HepG2 (cell line): Measurements from ENCODE around the gene TSPAN17.

Experiments used
- NAIF1 ChIP-seq: sonication (generic); formaldehyde crosslinking; IDR thresholded peaks from 2 replicates; pipeline ENCODE4 v1.5.0; 2020; ENCODE audit warnings: mild to moderate bottlenecking, missing genetic modification reagents, borderline replicate concordance
- NR2C2 ChIP-seq: sonication (generic); formaldehyde crosslinking; IDR thresholded peaks from 2 replicates; pipeline ENCODE4 v1.4.0; 2020; ENCODE audit warnings: missing genetic modification reagents, mild to moderate bottlenecking, moderate library complexity, borderline replicate concordance
- NR2F6 ChIP-seq, 2 experiments: IDR thresholded peaks; 2 replicates each; pipeline ENCODE4 v1.6.1; 2016; ENCODE audit warnings: antibody characterized with exemption in 1 of 2, mild to moderate bottlenecking in 1 of 2
- SALL2 ChIP-seq: sonication (generic); formaldehyde crosslinking; IDR thresholded peaks from 2 replicates; pipeline ENCODE4 v1.8.1; 2023; ENCODE audit warnings: mild to moderate bottlenecking, missing genetic modification reagents, inconsistent platforms
- SNRNP70 ChIP-seq: fragments of 200-400 bp; formaldehyde crosslinking; IDR thresholded peaks from 2 replicates; pipeline ENCODE4 v1.6.1; 2017; ENCODE audit warnings: mild to moderate bottlenecking, low read depth, low read length, moderate library complexity
- TAF1 ChIP-seq: sonication (generic); formaldehyde crosslinking; IDR thresholded peaks from 2 replicates; pipeline ENCODE4 v1.4.0; 2020; ENCODE audit warnings: missing genetic modification reagents
- ZNF513 ChIP-seq: sonication (generic); formaldehyde crosslinking; conservative IDR thresholded peaks from 2 replicates; pipeline ENCODE4 v1.5.0; 2020; ENCODE audit warnings: missing genetic modification reagents
- TF ChIP-seq, protein P1 (sequence below): sonication (generic); formaldehyde crosslinking; IDR thresholded peaks from 2 replicates; pipeline ENCODE4 v1.5.0; 2020; ENCODE audit warnings: mild to moderate bottlenecking, missing genetic modification reagents, moderate library complexity

GRCh38 chr5:176694146-176694545 lies 46.9 kb downstream of the TSPAN17 start:
- TF ChIP-seq NR2C2 (CRISPR knock-in tag) (no peak), NAIF1 (no peak), TAF1 (CRISPR knock-in tag) (no peak), NR2F6 (IDR thresholded peaks at IDR 0.05) (no peak), NR2F6 (CRISPR knock-in tag; IDR thresholded peaks at IDR 0.05) (no peak), SALL2 (CRISPR knock-in tag) (no peak), ZNF513 (CRISPR knock-in tag) (no peak), SNRNP70 (no peak)
- TF ChIP-seq, protein P1, sequence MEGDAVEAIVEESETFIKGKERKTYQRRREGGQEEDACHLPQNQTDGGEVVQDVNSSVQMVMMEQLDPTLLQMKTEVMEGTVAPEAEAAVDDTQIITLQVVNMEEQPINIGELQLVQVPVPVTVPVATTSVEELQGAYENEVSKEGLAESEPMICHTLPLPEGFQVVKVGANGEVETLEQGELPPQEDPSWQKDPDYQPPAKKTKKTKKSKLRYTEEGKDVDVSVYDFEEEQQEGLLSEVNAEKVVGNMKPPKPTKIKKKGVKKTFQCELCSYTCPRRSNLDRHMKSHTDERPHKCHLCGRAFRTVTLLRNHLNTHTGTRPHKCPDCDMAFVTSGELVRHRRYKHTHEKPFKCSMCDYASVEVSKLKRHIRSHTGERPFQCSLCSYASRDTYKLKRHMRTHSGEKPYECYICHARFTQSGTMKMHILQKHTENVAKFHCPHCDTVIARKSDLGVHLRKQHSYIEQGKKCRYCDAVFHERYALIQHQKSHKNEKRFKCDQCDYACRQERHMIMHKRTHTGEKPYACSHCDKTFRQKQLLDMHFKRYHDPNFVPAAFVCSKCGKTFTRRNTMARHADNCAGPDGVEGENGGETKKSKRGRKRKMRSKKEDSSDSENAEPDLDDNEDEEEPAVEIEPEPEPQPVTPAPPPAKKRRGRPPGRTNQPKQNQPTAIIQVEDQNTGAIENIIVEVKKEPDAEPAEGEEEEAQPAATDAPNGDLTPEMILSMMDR (CRISPR knock-in tag), result no peak
